ENCODE measurements around the gene MPHOSPH8.

Gene MPHOSPH8

DNA sequence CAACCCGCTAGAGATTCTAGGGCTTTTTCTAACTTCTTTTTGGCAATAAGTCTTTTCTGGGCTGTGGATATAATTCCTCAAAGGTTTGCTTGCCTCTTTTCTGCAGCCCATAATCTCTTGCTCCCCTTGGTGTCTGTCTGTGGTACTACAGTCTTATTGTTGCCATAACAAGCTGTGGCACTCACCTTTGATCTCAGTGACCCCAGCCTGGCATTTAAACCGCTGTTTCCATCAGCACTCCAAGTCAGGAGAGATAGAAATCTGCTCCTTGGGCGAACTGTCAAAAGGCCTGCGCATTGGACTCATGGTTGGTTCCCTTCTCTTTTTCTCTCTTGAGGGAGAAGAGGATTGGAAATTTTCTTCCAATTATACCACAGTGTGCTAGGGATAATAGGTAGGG, 14.5 kb upstream of the MPHOSPH8 start:
- H3K9me3 ChIP-seq (ENCODE audit: control insufficient read depth, insufficient read depth, low read length) = no peaks in the 10 kb centered on the region
- H3K27me3 ChIP-seq (ENCODE audit: control insufficient read depth, low read length) = peaks cover 3% of the 10 kb centered on the region; the same call in 1 of the 2 replicates
- no peaks in the 10 kb centered on the region for H3K36me3 ChIP-seq (ENCODE audit: control insufficient read depth, low read length)
- no peak overlapping the region for H3K4me3 ChIP-seq (ENCODE audit: low read length)
- TF ChIP-seq CTCF (IDR thresholded peaks at IDR 0.05; ENCODE audit: low read depth, low read length, poor library complexity, severe bottlenecking) (peak; percentile 67), EZH2phosphoT487 (IDR thresholded peaks at IDR 0.05; ENCODE audit: borderline replicate concordance, low read length) (no peak)
- no peak overlapping the region for H3K27ac ChIP-seq (ENCODE audit: low read depth, low read length)
- H4K20me1 ChIP-seq (ENCODE audit: control insufficient read depth, insufficient read depth, low read depth, low read length) = no peaks in the 10 kb centered on the region
- H3K4me1 ChIP-seq (ENCODE audit: control insufficient read depth, low read length) = no peaks in the 10 kb centered on the region
- no peaks in the 10 kb centered on the region for H3F3A ChIP-seq (ENCODE audit: control insufficient read depth, insufficient read depth)
- no peaks in the 10 kb centered on the region for H3K9me2 ChIP-seq (replicated peaks; ENCODE audit: control insufficient read depth, low read length)
- H3K79me2 ChIP-seq (ENCODE audit: control insufficient read depth, low read length) = no peaks in the 10 kb centered on the region
- no peak overlapping the region for H3K4me2 ChIP-seq (ENCODE audit: low read length)

DNA sequence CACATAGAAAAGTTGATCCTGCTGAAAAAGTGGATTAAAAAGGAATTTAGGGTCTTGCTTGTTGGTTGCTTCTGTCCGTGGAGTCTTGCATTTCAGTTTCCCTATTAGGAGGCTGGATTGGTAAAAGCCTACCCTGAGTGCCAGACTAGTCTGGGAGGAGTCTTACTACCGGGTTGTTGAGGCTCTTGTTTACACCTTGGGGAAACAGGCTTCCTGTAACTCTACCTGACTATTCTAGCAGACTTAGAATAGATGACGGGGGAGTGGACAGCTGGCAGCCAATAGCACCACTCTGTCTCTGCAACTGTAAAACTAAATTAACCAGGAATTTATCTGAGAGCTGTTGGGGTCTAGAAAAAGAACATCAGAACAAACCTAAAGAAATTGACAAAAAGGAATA, 11.3 kb upstream of the MPHOSPH8 start:
- Histone ChIP-seq H3K4me2 (ENCODE audit: low read length) (no peak overlapping the region), H3K4me1 (ENCODE audit: control insufficient read depth, low read length) (no peaks in the 10 kb centered on the region), H3F3A (ENCODE audit: control insufficient read depth, insufficient read depth) (no peaks in the 10 kb centered on the region), H3K27me3 (ENCODE audit: control insufficient read depth, low read length) (peaks cover 3% of the 10 kb centered on the region; the same call in 1 of the 2 replicates), H3K9me3 (ENCODE audit: control insufficient read depth, insufficient read depth, low read length) (no peaks in the 10 kb centered on the region), H3K36me3 (ENCODE audit: control insufficient read depth, low read length) (no peaks in the 10 kb centered on the region), H3K27ac (ENCODE audit: low read depth, low read length) (no peak overlapping the region), H3K79me2 (ENCODE audit: control insufficient read depth, low read length) (no peaks in the 10 kb centered on the region), H3K9me2 (replicated peaks; ENCODE audit: control insufficient read depth, low read length) (no peaks in the 10 kb centered on the region), H4K20me1 (ENCODE audit: control insufficient read depth, insufficient read depth, low read depth, low read length) (no peaks in the 10 kb centered on the region), H3K4me3 (ENCODE audit: low read length) (no peak overlapping the region)
- no peak for TF ChIP-seq EZH2phosphoT487 (IDR thresholded peaks at IDR 0.05; ENCODE audit: borderline replicate concordance, low read length)
- no peak for TF ChIP-seq CTCF (IDR thresholded peaks at IDR 0.05; ENCODE audit: low read depth, low read length, poor library complexity, severe bottlenecking)

DNA sequence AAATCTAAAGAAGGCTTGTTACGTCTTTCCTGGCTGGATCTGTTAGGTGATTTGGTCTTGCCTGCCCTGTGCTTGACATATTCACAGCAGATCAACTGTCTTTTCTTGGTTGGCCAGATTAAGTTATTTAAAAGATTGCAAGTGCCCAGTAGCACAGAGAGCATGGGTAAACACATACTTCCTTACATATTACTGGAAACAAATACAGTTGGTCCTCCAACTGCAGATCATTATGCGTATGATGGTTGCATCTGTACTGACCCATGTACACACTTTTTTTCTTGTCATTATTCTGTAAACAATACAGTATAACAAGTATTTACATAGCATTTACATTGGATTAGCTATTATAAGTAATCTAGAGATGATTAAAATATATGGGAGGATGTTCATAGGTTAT, 9.2 kb upstream of the MPHOSPH8 start:
- Histone ChIP-seq H3K36me3 (ENCODE audit: control insufficient read depth, low read length) (no peaks in the 10 kb centered on the region), H3K4me1 (ENCODE audit: control insufficient read depth, low read length) (no peaks in the 10 kb centered on the region), H3K27ac (ENCODE audit: low read depth, low read length) (no peak overlapping the region), H3K4me2 (ENCODE audit: low read length) (no peak overlapping the region), H3F3A (ENCODE audit: control insufficient read depth, insufficient read depth) (no peaks in the 10 kb centered on the region), H4K20me1 (ENCODE audit: control insufficient read depth, insufficient read depth, low read depth, low read length) (no peaks in the 10 kb centered on the region), H3K9me3 (ENCODE audit: control insufficient read depth, insufficient read depth, low read length) (no peaks in the 10 kb centered on the region), H3K79me2 (ENCODE audit: control insufficient read depth, low read length) (no peaks in the 10 kb centered on the region), H3K9me2 (replicated peaks; ENCODE audit: control insufficient read depth, low read length) (no peaks in the 10 kb centered on the region), H3K4me3 (ENCODE audit: low read length) (no peak overlapping the region), H3K27me3 (ENCODE audit: control insufficient read depth, low read length) (peaks cover 3% of the 10 kb centered on the region; the same call in 1 of the 2 replicates)
- no peak for TF ChIP-seq CTCF (IDR thresholded peaks at IDR 0.05; ENCODE audit: low read depth, low read length, poor library complexity, severe bottlenecking)

Measured in DOHH2 (cell line).